CD4-positive, alpha-beta memory T cell (primary cell): ENCODE data around the gene CBLC. TPM values are rescaled to one million over a fixed set of nuclear protein-coding genes. Genes with fewer than 3 reads are reported as not detected.

Experiments used
- CTCF ChIA-PET: fragments of 350-600 bp; sonication (Branson Sonifier 250); formaldehyde crosslinking; loops from one replicate; lab custom pipeline; 2021; ENCODE audit warnings: inconsistent platforms; ENCODE audit not compliant: partially characterized antibody; lab: Charles Lee
- POLR2A ChIA-PET: fragments of 350-600 bp; sonication (Branson Sonifier 250); formaldehyde crosslinking; loops from one replicate; lab custom pipeline; 2021; ENCODE audit not compliant: partially characterized antibody; lab: Charles Lee
- DNase-seq, 5 donors: peaks; one replicate each; pipeline versions ENCODE4 v3.0.0 to v3.0.0-alpha.2; 2020 to 2022; ENCODE audit warnings: mixed read lengths in 1 of 5
- H3K27ac ChIP-seq: one replicate; pipeline ENCODE4 v1.7.0; 2013; ENCODE audit warnings: low read depth, low read length
- H3K27me3 ChIP-seq: 2 replicates; pipeline ENCODE4 v1.7.0; 2013; ENCODE audit warnings: mild to moderate bottlenecking, low read length, moderate library complexity; ENCODE audit not compliant: insufficient read depth
- H3K36me3 ChIP-seq: 2 replicates; pipeline ENCODE4 v1.7.0; 2013; ENCODE audit warnings: mild to moderate bottlenecking, low read length, moderate library complexity; ENCODE audit not compliant: insufficient read depth
- H3K4me1 ChIP-seq: 2 replicates; pipeline ENCODE4 v1.7.0; 2013; ENCODE audit warnings: mild to moderate bottlenecking, low read length, moderate library complexity; ENCODE audit not compliant: insufficient read depth
- H3K4me3 ChIP-seq, 2 donors: one replicate each; pipeline ENCODE4 v1.7.0; 2013; ENCODE audit warnings: low read length in 2 of 2, mild to moderate bottlenecking in 1 of 2
- H3K9me3 ChIP-seq, 2 donors: one replicate each; pipeline ENCODE4 v1.7.0; 2013; ENCODE audit warnings: low read length in 2 of 2, control low read depth in 1 of 2; ENCODE audit not compliant: control insufficient read depth in 1 of 2
- H3K27ac Mint-ChIP-seq, 7 donors: one replicate each; pipeline ENCODE4 v1.8.0; 2020 to 2021; ENCODE audit warnings: mixed read lengths in 7 of 7, mild to moderate bottlenecking in 6 of 7, inconsistent platforms in 3 of 7, moderate library complexity in 3 of 7
- H3K27me3 Mint-ChIP-seq, 2 donors: one replicate each; pipeline ENCODE4 v1.8.0; 2020 to 2021; ENCODE audit warnings: mixed read lengths in 2 of 2
- H3K36me3 Mint-ChIP-seq, 2 donors: one replicate each; pipeline ENCODE4 v1.8.0; 2020 to 2021; ENCODE audit warnings: mixed read lengths in 2 of 2, inconsistent platforms in 1 of 2, mild to moderate bottlenecking in 1 of 2
- H3K4me1 Mint-ChIP-seq, 4 donors: one replicate each; pipeline ENCODE4 v1.8.0; 2020 to 2021; ENCODE audit warnings: mixed read lengths in 4 of 4, mild to moderate bottlenecking in 1 of 4
- H3K4me3 Mint-ChIP-seq, 8 donors: one replicate each; pipeline ENCODE4 v1.8.0; 2020 to 2021; ENCODE audit warnings: mixed read lengths in 8 of 8, mild to moderate bottlenecking in 7 of 8, moderate library complexity in 6 of 8, inconsistent platforms in 3 of 8
- H3K9me3 Mint-ChIP-seq, 8 donors: one replicate each; pipeline ENCODE4 v1.8.0; 2020 to 2021; ENCODE audit warnings: mixed read lengths in 8 of 8, mild to moderate bottlenecking in 5 of 8, inconsistent platforms in 3 of 8, moderate library complexity in 1 of 8
- intact Hi-C: fragments of 100-400 bp; cut with micrococcal nuclease; formaldehyde crosslinking; loops from one replicate; pipeline ENCODE4 v1.15.1; 2023
- microRNA-seq: library from miRNA; unstranded; fragments of <30 nt; microRNA quantifications from one replicate; pipeline ENCODE4 v1.2.0, GENCODE V29; 2021; ENCODE audit warnings: borderline replicate concordance, borderline number of aligned reads, borderline microRNAs expressed, mixed read lengths
- polyA plus RNA-seq, 2 donors: library from polyadenylated mRNA; unstranded; fragments of 300-500 nt; fragmentation: Illumina TruSeq; gene quantifications; one replicate each; pipeline ENCODE4 v1.2.3, GENCODE V29; 2021
- total RNA-seq, 2 experiments: library from RNA; stranded (reverse); gene quantifications; one replicate each; pipeline ENCODE4 v1.2.3, GENCODE V29; 2021

Gene CBLC
- total and polyA plus RNA-seq, 4 experiments from 2014 or later, result not detected

DNA sequence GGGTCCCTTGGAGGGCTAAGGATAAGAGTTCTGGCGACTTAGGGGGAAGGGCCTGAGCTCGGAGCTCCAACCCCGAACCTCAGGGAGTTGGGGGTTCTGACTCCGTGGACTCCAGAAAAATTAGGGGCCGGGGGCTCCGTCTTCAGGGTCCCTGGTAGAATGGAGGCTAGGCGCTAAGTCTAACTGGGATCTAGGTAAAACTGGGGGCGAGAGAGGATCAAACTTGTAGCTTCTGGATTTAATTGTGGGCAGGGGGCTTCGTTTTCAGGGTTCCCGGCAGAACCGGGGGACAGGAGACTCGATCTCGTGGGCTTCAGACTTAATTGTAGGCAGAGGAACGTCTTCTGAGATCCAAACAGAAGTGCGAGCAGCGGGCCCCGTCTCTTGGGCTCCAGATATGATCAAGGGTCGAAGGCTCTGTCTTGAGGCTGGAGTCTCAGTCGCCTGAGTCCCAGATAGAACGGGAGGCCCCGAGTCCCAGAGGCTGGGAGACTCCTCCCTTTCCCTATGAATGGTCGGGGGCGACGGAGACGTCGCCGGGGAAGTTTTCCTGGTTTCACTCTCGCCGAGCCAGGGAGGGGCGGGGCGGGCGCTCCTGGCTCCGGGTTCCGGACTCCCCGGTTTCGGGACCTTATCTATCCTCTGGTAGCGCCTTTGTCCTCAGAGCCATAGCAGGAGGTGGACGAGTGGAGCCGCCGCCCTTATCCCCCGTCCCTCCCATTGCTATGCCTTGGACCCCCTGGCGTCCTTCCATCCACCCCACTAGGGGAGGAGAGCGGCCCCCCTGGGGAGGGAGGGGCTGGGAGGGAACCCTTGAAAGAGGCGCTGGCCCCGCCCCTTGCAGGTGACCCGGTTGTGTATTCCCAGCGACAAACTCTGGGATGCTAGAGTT, 69.7 kb downstream of the CBLC start:
- Mint-ChIP-seq H3K4me1 (peaks cover 13 to 36% (median 24%) of the 10 kb centered on the region in 4 donors), H3K4me3 (peak overlapping the region; percentile 75 to 91 (median 88)), H3K27ac (peak overlapping the region in 6 of 7 donors; percentile 38 to 90 (median 78)), H3K9me3 (peaks cover 0 to 4% (median 0%) of the 10 kb centered on the region in 8 donors), H3K27me3 (peaks cover 5 to 7% of the 10 kb centered on the region in 2 donors), H3K36me3 (peaks cover 0 to 2% of the 10 kb centered on the region in 2 donors)
- intact Hi-C loops, result loop anchor here (2.0 kb wide), 1 partner anchor 43 kb away; the partner anchor contains the start of gene TOMM40
- CTCF ChIA-PET, result interaction anchor here (0.8 to 3.1 kb wide), 2 partner anchors 51 to 64 kb away, joined by 3 to 16 read pairs; no protein-coding TSS in a partner anchor
- POLR2A ChIA-PET, result no interaction called here
- H3K4me3 ChIP-seq, result peak overlapping the region in 1 of 2 donors; percentile 37
- H3K27ac ChIP-seq, result no peak overlapping the region
- H3K4me1 ChIP-seq, result peaks cover 31% of the 10 kb centered on the region
- H3K27me3 ChIP-seq, result peaks cover 9% of the 10 kb centered on the region
- no peaks in the 10 kb centered on the region for H3K36me3 ChIP-seq
- no peak for DNase-seq
- H3K9me3 ChIP-seq, result no peaks in the 10 kb centered on the region

DNA sequence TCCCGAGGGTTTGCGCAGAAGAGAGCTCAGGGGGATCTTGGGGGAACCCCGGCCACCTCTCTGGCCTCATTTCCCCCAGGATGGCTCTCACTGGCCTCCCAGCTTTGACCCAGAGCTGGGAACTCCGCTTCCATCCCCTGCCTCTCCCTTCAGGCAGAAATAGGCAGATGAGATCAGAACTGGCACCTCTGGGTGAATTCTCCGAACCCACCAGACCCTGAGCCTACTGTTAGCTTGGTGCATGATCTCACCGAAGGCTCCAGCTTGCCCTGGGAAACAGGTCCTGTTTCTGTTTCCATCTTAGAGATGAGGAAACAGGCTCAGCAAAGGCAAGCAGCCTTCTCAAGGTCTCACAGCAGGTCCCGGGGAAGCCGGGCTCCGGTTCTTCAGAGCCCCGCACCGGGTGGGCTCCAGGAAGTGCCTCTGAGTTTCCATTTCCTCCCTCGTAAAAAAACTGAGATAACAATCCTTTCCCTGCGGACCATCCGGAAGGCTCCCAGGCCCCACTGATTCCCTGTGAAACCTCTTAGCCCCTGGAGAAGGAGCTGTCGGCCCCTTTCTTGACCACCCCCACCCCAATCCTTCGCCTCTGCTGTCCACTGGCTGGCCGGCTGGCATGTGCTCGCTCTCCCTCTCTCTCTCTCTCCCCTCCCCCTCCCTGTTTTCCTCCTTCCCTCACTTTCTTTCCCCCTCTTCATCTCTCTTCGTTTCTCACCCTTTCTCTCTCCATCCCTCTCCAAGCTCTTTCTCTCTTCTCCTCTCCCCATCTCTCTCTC, 70.5 kb downstream of the CBLC start:
- Mint-ChIP-seq H3K4me1 (peaks cover 13 to 36% (median 24%) of the 10 kb centered on the region in 4 donors), H3K9me3 (peaks cover 0 to 4% (median 0%) of the 10 kb centered on the region in 8 donors), H3K4me3 (peak overlapping the region; percentile 26 to 91 (median 57)), H3K27me3 (peaks cover 5 to 7% of the 10 kb centered on the region in 2 donors), H3K36me3 (peaks cover 0 to 2% of the 10 kb centered on the region in 2 donors), H3K27ac (peak overlapping the region in 2 of 7 donors; percentile 53 to 78)
- no peaks in the 10 kb centered on the region for H3K36me3 ChIP-seq
- ChIA-PET POLR2A (no interaction called here), CTCF (interaction anchor here (3.1 kb wide), 1 partner anchor 64 kb away, joined by 16 read pairs; no protein-coding TSS in a partner anchor)
- H3K27me3 ChIP-seq, result peaks cover 9% of the 10 kb centered on the region
- H3K4me1 ChIP-seq, result peaks cover 31% of the 10 kb centered on the region
- DNase-seq, result no peak
- intact Hi-C loops, result no loop called here
- no peak overlapping the region for H3K4me3 ChIP-seq
- no peaks in the 10 kb centered on the region for H3K9me3 ChIP-seq
- no peak overlapping the region for H3K27ac ChIP-seq

DNA sequence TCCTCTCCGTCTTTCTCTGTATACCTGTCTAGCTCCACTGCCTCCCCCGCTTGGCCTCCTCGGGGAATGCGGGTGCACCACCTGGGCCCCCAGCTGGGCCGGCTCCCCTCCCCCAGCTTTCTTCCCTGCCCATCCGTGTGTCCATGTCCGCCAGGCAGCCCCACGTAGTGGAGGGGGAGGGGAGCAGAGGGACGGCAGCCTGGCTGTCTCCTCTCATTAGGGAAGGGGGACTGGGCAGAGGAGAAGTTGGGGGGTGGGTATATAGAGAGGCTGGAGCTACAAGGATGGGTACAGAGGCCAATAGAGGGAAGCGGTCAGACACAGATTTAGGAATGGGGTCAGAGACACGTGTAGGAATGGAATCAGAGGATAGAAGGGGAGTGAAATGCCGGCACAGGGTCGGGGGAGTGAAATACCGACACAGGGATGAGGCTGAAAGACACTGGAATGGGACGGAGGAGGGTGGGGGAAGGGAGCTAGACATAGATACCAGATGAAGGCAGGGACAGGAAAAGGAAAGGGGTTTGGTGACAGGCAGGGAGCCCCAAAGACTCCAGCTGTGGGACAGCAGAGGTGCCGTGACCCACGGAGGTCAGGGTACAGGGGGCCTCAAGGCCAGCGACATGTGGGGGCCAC, 71.2 kb downstream of the CBLC start:
- peaks cover 0 to 4% (median 0%) of the 10 kb centered on the region in 8 donors for H3K9me3 Mint-ChIP-seq
- peaks cover 31% of the 10 kb centered on the region for H3K4me1 ChIP-seq
- CTCF ChIA-PET, result no interaction called here
- H3K27me3 ChIP-seq, result peaks cover 9% of the 10 kb centered on the region
- H3K4me3 Mint-ChIP-seq, result peak overlapping the region in 3 of 8 donors; percentile 26 to 39 (median 33)
- H3K4me1 Mint-ChIP-seq, result peaks cover 13 to 36% (median 25%) of the 10 kb centered on the region in 4 donors
- peak overlapping the region in 4 of 7 donors; percentile 53 to 78 (median 72) for H3K27ac Mint-ChIP-seq
- H3K27me3 Mint-ChIP-seq, result peaks cover 5 to 7% of the 10 kb centered on the region in 2 donors
- H3K4me3 ChIP-seq, result no peak overlapping the region
- intact Hi-C loops, result no loop called here
- H3K36me3 ChIP-seq, result no peaks in the 10 kb centered on the region
- no peak overlapping the region for H3K27ac ChIP-seq
- H3K36me3 Mint-ChIP-seq, result peaks cover 0 to 2% of the 10 kb centered on the region in 2 donors
- no peaks in the 10 kb centered on the region for H3K9me3 ChIP-seq
- no peak for DNase-seq
- POLR2A ChIA-PET, result no interaction called here

Small RNA genes lying within 50 kb of the gene (microRNA-seq; reads per million reads assigned to microRNA genes)
- not detected for gene MIR8085

Other genes starting within 250 kb of the CBLC start
- gene CEACAM20, start 248.2 kb upstream of the CBLC start, total RNA-seq, result not detected
- not detected for gene CEACAM20, start 248.2 kb upstream of the CBLC start, polyA plus RNA-seq
- not detected for gene IGSF23, start 164.3 kb upstream of the CBLC start, total RNA-seq
- not detected for gene IGSF23, start 164.3 kb upstream of the CBLC start, polyA plus RNA-seq
- 1 to 10 TPM; 1.0 to 1.7 TPM for gene PVR, start 134.0 kb upstream of the CBLC start, total RNA-seq
- under 1 TPM in 1 of 2 donors, not detected in 1; 0.34 TPM for gene PVR, start 134.0 kb upstream of the CBLC start, polyA plus RNA-seq
- 1 to 10 TPM; 1.3 to 1.4 TPM for gene CEACAM19, start 106.4 kb upstream of the CBLC start, total RNA-seq
- gene CEACAM19, start 106.4 kb upstream of the CBLC start, polyA plus RNA-seq, result not detected
- gene CEACAM16, start 78.7 kb upstream of the CBLC start, total RNA-seq, result not detected
- not detected for gene CEACAM16, start 78.7 kb upstream of the CBLC start, polyA plus RNA-seq
- 10 to 100 TPM; 10.9 to 11.8 TPM for gene BCL3, start 29.2 kb upstream of the CBLC start, total RNA-seq
- gene BCL3, start 29.2 kb upstream of the CBLC start, polyA plus RNA-seq, result 10 to 100 TPM in 1 of 2 donors, 1 to 10 TPM in 1; 3.9 to 15.0 TPM
- not detected for gene BCAM, start 31.2 kb downstream of the CBLC start, total RNA-seq
- not detected for gene BCAM, start 31.2 kb downstream of the CBLC start, polyA plus RNA-seq
- gene NECTIN2, start 68.4 kb downstream of the CBLC start, total RNA-seq, result 1 to 10 TPM in 1 of 2 experiments, under 1 TPM in 1; 0.84 to 1.7 TPM
- under 1 TPM in 1 of 2 donors, not detected in 1; 0.11 TPM for gene NECTIN2, start 68.4 kb downstream of the CBLC start, polyA plus RNA-seq
- 10 to 100 TPM; 32.8 to 34.6 TPM for gene TOMM40, start 113.4 kb downstream of the CBLC start, total RNA-seq
- 10 to 100 TPM; 30.9 to 43.6 TPM for gene TOMM40, start 113.4 kb downstream of the CBLC start, polyA plus RNA-seq
- gene APOE, start 127.9 kb downstream of the CBLC start, total RNA-seq, result 10 to 100 TPM in 1 of 2 experiments, 1 to 10 TPM in 1; 9.0 to 11.9 TPM
- gene APOE, start 127.9 kb downstream of the CBLC start, polyA plus RNA-seq, result not detected
- 1 to 10 TPM; 6.4 to 7.0 TPM for gene APOC1, start 136.7 kb downstream of the CBLC start, total RNA-seq
- not detected for gene APOC1, start 136.7 kb downstream of the CBLC start, polyA plus RNA-seq
- not detected for gene APOC4, start 164.3 kb downstream of the CBLC start, total RNA-seq
- gene APOC4, start 164.3 kb downstream of the CBLC start, polyA plus RNA-seq, result not detected
- under 1 TPM in 1 of 2 experiments, not detected in 1; 0.49 TPM for gene APOC2, start 168.2 kb downstream of the CBLC start, total RNA-seq
- gene APOC2, start 168.2 kb downstream of the CBLC start, polyA plus RNA-seq, result not detected
- 10 to 100 TPM; 85.1 to 86.4 TPM for gene CLPTM1, start 177.5 kb downstream of the CBLC start, total RNA-seq
- gene CLPTM1, start 177.5 kb downstream of the CBLC start, polyA plus RNA-seq, result 10 to 100 TPM; 16.6 to 27.5 TPM
- gene RELB, start 223.6 kb downstream of the CBLC start, total RNA-seq, result 10 to 100 TPM; 38.8 to 39.8 TPM
- 10 to 100 TPM; 19.7 to 31.2 TPM for gene RELB, start 223.6 kb downstream of the CBLC start, polyA plus RNA-seq